HepG2 (cell line): ENCODE results near the gene LTB4R. TPM values are rescaled to one million over a fixed set of nuclear protein-coding genes. Genes with fewer than 3 reads are reported as not detected.

ENCODE experiments used
- ARNT ChIP-seq: fragments of 450-650 bp; IDR thresholded peaks from 2 replicates; pipeline ENCODE4 v1.6.1; 2017
- BRD4 ChIP-seq: sonication (generic); formaldehyde crosslinking; IDR thresholded peaks from 2 replicates; pipeline ENCODE4 v1.4.0; 2020; ENCODE audit warnings: missing genetic modification reagents
- HNF4G ChIP-seq, 2 experiments: sonication (generic) in 1 of 2; formaldehyde crosslinking in 1 of 2; IDR thresholded peaks; 2 replicates each; pipeline versions ENCODE4 v1.4.0 to v1.6.1; 2011 to 2020; ENCODE audit warnings: borderline replicate concordance in 2 of 2, low read depth in 2 of 2, mild to moderate bottlenecking in 2 of 2, low read length in 1 of 2, missing genetic modification reagents in 1 of 2, moderate library complexity in 1 of 2
- IRF2 ChIP-seq: IDR thresholded peaks from 2 replicates; pipeline ENCODE4 v1.6.1; 2018; ENCODE audit warnings: missing genetic modification reagents, missing compliant biosample characterization
- ISX ChIP-seq: sonication (generic); formaldehyde crosslinking; conservative IDR thresholded peaks from 2 replicates; pipeline ENCODE4 v1.5.0; 2020; ENCODE audit warnings: missing genetic modification reagents
- KLF15 ChIP-seq: sonication (generic); formaldehyde crosslinking; IDR thresholded peaks from 2 replicates; pipeline ENCODE4 v1.8.1; 2023; ENCODE audit warnings: borderline replicate concordance, mild to moderate bottlenecking, inconsistent platforms, missing genetic modification reagents, mixed read lengths
- MYC ChIP-seq: sonication (generic); formaldehyde crosslinking; IDR thresholded peaks from 2 replicates; pipeline ENCODE4 v1.9.0; 2021; ENCODE audit warnings: missing genetic modification reagents, borderline replicate concordance
- MZF1 ChIP-seq: sonication (generic); formaldehyde crosslinking; IDR thresholded peaks from 2 replicates; pipeline ENCODE4 v1.8.1; 2023; ENCODE audit warnings: mild to moderate bottlenecking, missing genetic modification reagents, borderline replicate concordance
- REXO4 ChIP-seq: sonication (generic); formaldehyde crosslinking; IDR thresholded peaks from 2 replicates; pipeline ENCODE4 v1.8.0; 2022; ENCODE audit warnings: missing genetic modification reagents, mild to moderate bottlenecking, borderline replicate concordance
- SP5 ChIP-seq: IDR thresholded peaks from 2 replicates; pipeline ENCODE4 v1.6.1; 2016; ENCODE audit warnings: low read depth, borderline replicate concordance
- SRSF1 ChIP-seq: fragments of 200-400 bp; formaldehyde crosslinking; optimal IDR thresholded peaks from 2 replicates; pipeline ENCODE3; 2017; ENCODE audit warnings: mild to moderate bottlenecking, low read depth, low read length, moderate library complexity
- SRSF9 ChIP-seq: fragments of 200-400 bp; formaldehyde crosslinking; IDR thresholded peaks from 2 replicates; pipeline ENCODE4 v1.6.1; 2018; ENCODE audit warnings: borderline replicate concordance, mild to moderate bottlenecking, low read depth, low read length; ENCODE audit not compliant: insufficient read depth, poor library complexity, severe bottlenecking
- SSRP1 ChIP-seq: IDR thresholded peaks from 2 replicates; pipeline ENCODE4 v1.6.1; 2016; ENCODE audit warnings: control low read depth
- ZBTB21 ChIP-seq: sonication (generic); formaldehyde crosslinking; IDR thresholded peaks from 2 replicates; pipeline ENCODE4 v1.4.0; 2020; ENCODE audit warnings: missing genetic modification reagents
- ZNF180 ChIP-seq: sonication (generic); formaldehyde crosslinking; IDR thresholded peaks from 2 replicates; pipeline ENCODE4 v1.4.0; 2020; ENCODE audit warnings: low read depth, missing genetic modification reagents, borderline replicate concordance
- ZNF33A ChIP-seq: sonication (generic); formaldehyde crosslinking; IDR thresholded peaks from 2 replicates; pipeline ENCODE4 v1.5.1; 2020; ENCODE audit warnings: missing genetic modification reagents, mild to moderate bottlenecking, moderate library complexity, borderline replicate concordance
- polyA plus RNA-seq, 8 experiments: library from polyadenylated mRNA; depleted of rRNA in 3 of 8; stranded (reverse) in 7 of 8; unstranded in 1 of 8; fragments of >200 nt; fragmentation: Illumina TruSeq in 4 of 8; extraction: Trizol in 4 of 8; gene quantifications; 2 replicates each; pipeline versions ENCODE4 v1.2.1 to v1.2.3, GENCODE V29; 2011 to 2016; ENCODE audit warnings: low read depth in 4 of 8, missing spikeins in 1 of 8, mixed read lengths in 1 of 8; ENCODE audit not compliant: insufficient read depth in 1 of 8
- total RNA-seq, 5 experiments: library from RNA; depleted of rRNA; stranded (reverse); fragments of >200 nt; fragmentation: Illumina TruSeq; extraction: Trizol; gene quantifications; 2 replicates each; pipeline ENCODE4 v1.2.3, GENCODE V29; 2016; ENCODE audit warnings: low read depth in 1 of 5
- TF ChIP-seq, protein P1 (sequence below): sonication (generic); formaldehyde crosslinking; IDR thresholded peaks from 2 replicates; pipeline ENCODE4 v1.4.0; 2020; ENCODE audit warnings: missing genetic modification reagents
- TF ChIP-seq, protein P2 (sequence below): sonication (generic); formaldehyde crosslinking; IDR thresholded peaks from 2 replicates; pipeline ENCODE4 v1.8.0; 2022; ENCODE audit warnings: mild to moderate bottlenecking, missing genetic modification reagents, moderate library complexity
- TF ChIP-seq, protein P3 (sequence below): sonication (generic); formaldehyde crosslinking; IDR thresholded peaks from 2 replicates; pipeline ENCODE4 v1.8.0; 2023; ENCODE audit warnings: mild to moderate bottlenecking, missing genetic modification reagents
- TF ChIP-seq, protein P4 (sequence below): sonication (generic); formaldehyde crosslinking; IDR thresholded peaks from 2 replicates; pipeline ENCODE4 v1.8.1; 2023; ENCODE audit warnings: mild to moderate bottlenecking, inconsistent platforms, moderate library complexity, missing genetic modification reagents, borderline replicate concordance
- TF ChIP-seq, protein P5 (sequence below): sonication (generic); formaldehyde crosslinking; conservative IDR thresholded peaks from 2 replicates; pipeline ENCODE4 v1.4.0; 2020; ENCODE audit warnings: missing genetic modification reagents

Gene LTB4R
- total and polyA plus RNA-seq, 2 of the 13 experiments (the other 11 are each of a cell fraction or from before 2014, with no cell fraction given): 3.2 to 8.2 TPM

GRCh38 chr14:24299255-24300191, 11.8 kb upstream of the LTB4R start, which contains the start of the genes DHRS1 and NOP9 (continued):
- TF ChIP-seq ZNF33A (CRISPR knock-in tag): no peak
- peak; percentile 86 for TF ChIP-seq KLF15 (CRISPR knock-in tag)
- TF ChIP-seq SRSF1: peak; percentile 41
- TF ChIP-seq, protein P1, sequence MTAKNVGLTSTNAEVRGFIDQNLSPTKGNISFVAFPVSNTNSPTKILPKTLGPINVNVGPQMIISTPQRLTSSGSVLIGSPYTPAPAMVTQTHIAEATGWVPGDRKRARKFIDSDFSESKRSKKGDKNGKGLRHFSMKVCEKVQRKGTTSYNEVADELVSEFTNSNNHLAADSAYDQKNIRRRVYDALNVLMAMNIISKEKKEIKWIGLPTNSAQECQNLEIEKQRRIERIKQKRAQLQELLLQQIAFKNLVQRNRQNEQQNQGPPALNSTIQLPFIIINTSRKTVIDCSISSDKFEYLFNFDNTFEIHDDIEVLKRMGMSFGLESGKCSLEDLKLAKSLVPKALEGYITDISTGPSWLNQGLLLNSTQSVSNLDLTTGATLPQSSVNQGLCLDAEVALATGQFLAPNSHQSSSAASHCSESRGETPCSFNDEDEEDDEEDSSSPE (CRISPR knock-in tag): peak; percentile 96
- TF ChIP-seq SRSF9: no peak
- TF ChIP-seq IRF2 (CRISPR knock-in tag): peak; percentile 97
- no peak for TF ChIP-seq ARNT
- peak; percentile 95 for TF ChIP-seq BRD4 (CRISPR knock-in tag)
- TF ChIP-seq SP5 (CRISPR knock-in tag): peak; percentile 95
- TF ChIP-seq HNF4G (IDR thresholded peaks at IDR 0.05; ENCODE audit: borderline replicate concordance, low read depth, low read length): peak; percentile 86
- TF ChIP-seq HNF4G (CRISPR knock-in tag; IDR thresholded peaks at IDR 0.05; ENCODE audit: borderline replicate concordance, low read depth): peak; percentile 93
- TF ChIP-seq ZBTB21 (CRISPR knock-in tag): peak; percentile 93
- TF ChIP-seq SSRP1 (CRISPR knock-in tag): no peak; the same call in 1 of the 2 replicates
- TF ChIP-seq ZNF180 (CRISPR knock-in tag): 0 out of 2 replicates have a peak, but pooled peaks have one; percentile 41
- TF ChIP-seq, protein P2, sequence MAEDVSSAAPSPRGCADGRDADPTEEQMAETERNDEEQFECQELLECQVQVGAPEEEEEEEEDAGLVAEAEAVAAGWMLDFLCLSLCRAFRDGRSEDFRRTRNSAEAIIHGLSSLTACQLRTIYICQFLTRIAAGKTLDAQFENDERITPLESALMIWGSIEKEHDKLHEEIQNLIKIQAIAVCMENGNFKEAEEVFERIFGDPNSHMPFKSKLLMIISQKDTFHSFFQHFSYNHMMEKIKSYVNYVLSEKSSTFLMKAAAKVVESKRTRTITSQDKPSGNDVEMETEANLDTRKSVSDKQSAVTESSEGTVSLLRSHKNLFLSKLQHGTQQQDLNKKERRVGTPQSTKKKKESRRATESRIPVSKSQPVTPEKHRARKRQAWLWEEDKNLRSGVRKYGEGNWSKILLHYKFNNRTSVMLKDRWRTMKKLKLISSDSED (CRISPR knock-in tag): no peak
- peak; percentile 94 for TF ChIP-seq MYC (CRISPR knock-in tag)
- TF ChIP-seq MZF1 (CRISPR knock-in tag): peak; percentile 97
- TF ChIP-seq, protein P3, sequence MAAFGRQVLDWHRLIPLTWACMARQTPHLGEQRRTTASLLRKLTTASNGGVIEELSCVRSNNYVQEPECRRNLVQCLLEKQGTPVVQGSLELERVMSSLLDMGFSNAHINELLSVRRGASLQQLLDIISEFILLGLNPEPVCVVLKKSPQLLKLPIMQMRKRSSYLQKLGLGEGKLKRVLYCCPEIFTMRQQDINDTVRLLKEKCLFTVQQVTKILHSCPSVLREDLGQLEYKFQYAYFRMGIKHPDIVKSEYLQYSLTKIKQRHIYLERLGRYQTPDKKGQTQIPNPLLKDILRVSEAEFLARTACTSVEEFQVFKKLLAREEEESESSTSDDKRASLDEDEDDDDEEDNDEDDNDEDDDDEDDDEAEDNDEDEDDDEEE (CRISPR knock-in tag): peak; percentile 80; the same call in 1 of the 2 replicates
- TF ChIP-seq ISX (CRISPR knock-in tag): peak; percentile 74
- TF ChIP-seq REXO4 (CRISPR knock-in tag): no peak
- TF ChIP-seq, protein P4, sequence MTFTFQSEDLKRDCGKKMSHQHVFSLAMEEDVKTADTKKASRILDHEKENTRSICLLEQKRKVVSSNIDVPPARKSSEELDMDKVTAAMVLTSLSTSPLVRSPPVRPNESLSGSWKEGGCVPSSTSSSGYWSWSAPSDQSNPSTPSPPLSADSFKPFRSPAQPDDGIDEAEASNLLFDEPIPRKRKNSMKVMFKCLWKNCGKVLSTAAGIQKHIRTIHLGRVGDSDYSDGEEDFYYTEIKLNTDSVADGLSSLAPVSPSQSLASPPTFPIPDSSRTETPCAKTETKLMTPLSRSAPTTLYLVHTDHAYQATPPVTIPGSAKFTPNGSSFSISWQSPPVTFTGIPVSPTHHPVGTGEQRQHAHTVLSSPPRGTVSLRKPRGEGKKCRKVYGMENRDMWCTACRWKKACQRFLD (CRISPR knock-in tag): peak; percentile 99
- TF ChIP-seq, protein P5, sequence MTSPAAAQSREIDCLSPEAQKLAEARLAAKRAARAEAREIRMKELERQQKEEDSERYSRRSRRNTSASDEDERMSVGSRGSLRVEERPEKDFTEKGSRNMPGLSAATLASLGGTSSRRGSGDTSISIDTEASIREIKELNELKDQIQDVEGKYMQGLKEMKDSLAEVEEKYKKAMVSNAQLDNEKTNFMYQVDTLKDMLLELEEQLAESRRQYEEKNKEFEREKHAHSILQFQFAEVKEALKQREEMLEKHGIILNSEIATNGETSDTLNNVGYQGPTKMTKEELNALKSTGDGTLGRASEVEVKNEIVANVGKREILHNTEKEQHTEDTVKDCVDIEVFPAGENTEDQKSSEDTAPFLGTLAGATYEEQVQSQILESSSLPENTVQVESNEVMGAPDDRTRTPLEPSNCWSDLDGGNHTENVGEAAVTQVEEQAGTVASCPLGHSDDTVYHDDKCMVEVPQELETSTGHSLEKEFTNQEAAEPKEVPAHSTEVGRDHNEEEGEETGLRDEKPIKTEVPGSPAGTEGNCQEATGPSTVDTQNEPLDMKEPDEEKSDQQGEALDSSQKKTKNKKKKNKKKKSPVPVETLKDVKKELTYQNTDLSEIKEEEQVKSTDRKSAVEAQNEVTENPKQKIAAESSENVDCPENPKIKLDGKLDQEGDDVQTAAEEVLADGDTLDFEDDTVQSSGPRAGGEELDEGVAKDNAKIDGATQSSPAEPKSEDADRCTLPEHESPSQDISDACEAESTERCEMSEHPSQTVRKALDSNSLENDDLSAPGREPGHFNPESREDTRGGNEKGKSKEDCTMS (CRISPR knock-in tag): no peak; the same call in 1 of the 2 replicates
